ENCODE data around the gene BRD4.

The BRD4 gene

DNA sequence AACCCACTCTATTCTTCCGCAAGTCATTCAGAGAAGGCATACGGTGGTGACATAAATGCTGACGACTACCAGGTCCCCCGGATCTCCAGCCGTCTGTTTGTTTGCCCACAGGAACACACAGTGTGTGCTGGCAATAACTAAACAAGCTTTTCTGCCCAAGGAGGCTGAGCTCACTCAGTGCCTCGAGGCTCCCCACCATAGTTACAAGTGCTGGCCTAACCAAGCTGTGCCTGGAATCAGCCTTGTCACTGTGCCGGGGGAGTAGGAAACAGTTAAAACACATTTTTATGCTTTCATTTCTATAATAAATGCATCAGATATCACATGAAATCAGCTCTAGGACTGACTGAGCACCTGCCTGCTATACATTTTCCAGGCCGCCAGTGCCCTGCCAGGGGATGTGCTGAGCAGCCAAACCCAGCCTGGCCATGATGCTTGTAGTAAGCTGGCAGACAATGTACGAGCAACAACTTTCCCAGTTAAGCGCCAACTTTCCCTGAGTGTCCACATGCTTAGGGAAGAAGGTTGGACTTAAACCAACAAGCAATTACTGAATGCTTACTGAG, 28.1 kb downstream of the BRD4 start (continued):
- TF ChIP-seq KLF10 (tag by site-specific recombination; IDR thresholded peaks at IDR 0.05): no peak
- no peak for TF ChIP-seq ZNF701 (tag by site-specific recombination; IDR thresholded peaks at IDR 0.05)
- no peak for TF ChIP-seq SALL2 (tag by site-specific recombination; IDR thresholded peaks at IDR 0.05; ENCODE audit: borderline replicate concordance)
- peak; percentile 70 for TF ChIP-seq ZNF335 (tag by site-specific recombination; conservative IDR thresholded peaks at IDR 0.05)
- no peak for TF ChIP-seq ZNF248 (tag by site-specific recombination; IDR thresholded peaks at IDR 0.05)
- no peak for TF ChIP-seq ZNF747 (tag by site-specific recombination; IDR thresholded peaks at IDR 0.05)
- peak; percentile 81 for TF ChIP-seq ZIC2 (tag by site-specific recombination; IDR thresholded peaks at IDR 0.05)
- TF ChIP-seq, protein P1, sequence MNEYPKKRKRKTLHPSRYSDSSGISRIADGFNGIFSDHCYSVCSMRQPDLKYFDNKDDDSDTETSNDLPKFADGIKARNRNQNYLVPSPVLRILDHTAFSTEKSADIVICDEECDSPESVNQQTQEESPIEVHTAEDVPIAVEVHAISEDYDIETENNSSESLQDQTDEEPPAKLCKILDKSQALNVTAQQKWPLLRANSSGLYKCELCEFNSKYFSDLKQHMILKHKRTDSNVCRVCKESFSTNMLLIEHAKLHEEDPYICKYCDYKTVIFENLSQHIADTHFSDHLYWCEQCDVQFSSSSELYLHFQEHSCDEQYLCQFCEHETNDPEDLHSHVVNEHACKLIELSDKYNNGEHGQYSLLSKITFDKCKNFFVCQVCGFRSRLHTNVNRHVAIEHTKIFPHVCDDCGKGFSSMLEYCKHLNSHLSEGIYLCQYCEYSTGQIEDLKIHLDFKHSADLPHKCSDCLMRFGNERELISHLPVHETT (tag by site-specific recombination; IDR thresholded peaks at IDR 0.05): no peak
- no peak for TF ChIP-seq ZNF433 (tag by site-specific recombination; IDR thresholded peaks at IDR 0.05; ENCODE audit: low read depth)
- no peak for TF ChIP-seq ZNF560 (tag by site-specific recombination; IDR thresholded peaks at IDR 0.05; ENCODE audit: borderline replicate concordance)
- no peak for TF ChIP-seq ZNF266 (tag by site-specific recombination; IDR thresholded peaks at IDR 0.05; ENCODE audit: low read depth)
- no peak for TF ChIP-seq ZXDB (tag by site-specific recombination; IDR thresholded peaks at IDR 0.05)
- TF ChIP-seq, protein P2, sequence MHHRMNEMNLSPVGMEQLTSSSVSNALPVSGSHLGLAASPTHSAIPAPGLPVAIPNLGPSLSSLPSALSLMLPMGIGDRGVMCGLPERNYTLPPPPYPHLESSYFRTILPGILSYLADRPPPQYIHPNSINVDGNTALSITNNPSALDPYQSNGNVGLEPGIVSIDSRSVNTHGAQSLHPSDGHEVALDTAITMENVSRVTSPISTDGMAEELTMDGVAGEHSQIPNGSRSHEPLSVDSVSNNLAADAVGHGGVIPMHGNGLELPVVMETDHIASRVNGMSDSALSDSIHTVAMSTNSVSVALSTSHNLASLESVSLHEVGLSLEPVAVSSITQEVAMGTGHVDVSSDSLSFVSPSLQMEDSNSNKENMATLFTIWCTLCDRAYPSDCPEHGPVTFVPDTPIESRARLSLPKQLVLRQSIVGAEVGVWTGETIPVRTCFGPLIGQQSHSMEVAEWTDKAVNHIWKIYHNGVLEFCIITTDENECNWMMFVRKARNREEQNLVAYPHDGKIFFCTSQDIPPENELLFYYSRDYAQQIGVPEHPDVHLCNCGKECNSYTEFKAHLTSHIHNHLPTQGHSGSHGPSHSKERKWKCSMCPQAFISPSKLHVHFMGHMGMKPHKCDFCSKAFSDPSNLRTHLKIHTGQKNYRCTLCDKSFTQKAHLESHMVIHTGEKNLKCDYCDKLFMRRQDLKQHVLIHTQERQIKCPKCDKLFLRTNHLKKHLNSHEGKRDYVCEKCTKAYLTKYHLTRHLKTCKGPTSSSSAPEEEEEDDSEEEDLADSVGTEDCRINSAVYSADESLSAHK (tag by site-specific recombination; IDR thresholded peaks at IDR 0.05): peak; percentile 77
- no peak for TF ChIP-seq ZNF777 (tag by site-specific recombination; IDR thresholded peaks at IDR 0.05; ENCODE audit: borderline replicate concordance)

DNA sequence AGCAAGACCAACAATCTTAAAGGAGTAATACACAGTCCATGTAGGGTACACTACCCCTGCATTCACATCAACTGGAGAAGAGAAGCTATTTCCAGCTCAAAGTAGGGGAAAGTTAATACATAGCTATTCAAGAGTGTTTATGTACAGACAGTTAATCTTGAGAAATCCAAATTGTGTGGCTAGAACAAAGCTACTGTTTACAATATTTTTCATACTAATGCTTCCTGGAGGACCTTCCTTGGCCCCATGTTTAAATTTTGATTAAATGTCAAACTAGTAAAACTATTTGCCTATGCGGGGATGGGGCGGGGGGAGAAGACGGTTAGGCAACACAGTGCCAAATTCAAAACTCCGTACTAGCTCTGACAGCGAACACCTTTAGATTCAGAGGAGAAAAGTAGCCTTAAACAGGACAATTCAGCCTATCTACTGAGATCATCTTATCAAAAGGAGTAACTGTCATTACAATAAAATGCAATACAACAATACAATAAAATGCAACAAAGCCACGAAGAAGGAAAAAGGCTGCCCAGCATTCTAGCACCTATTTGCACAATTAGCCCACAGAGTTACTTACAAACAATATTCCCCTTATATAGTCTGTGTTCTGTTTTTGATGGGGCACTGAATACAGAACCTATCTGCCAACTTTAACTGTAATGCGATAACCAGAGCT, 29.1 kb downstream of the BRD4 start:
- Histone ChIP-seq H3K27ac (ENCODE audit: extremely low read depth, low read depth, low read length) (no peak overlapping the region), H3K36me3 (ENCODE audit: control insufficient read depth in 2 of 2, insufficient read depth in 1 of 2, low read length in 2 of 2) (no peaks in the 10 kb centered on the region; a peak in 1 of 3 replicates), H3K4me1 (ENCODE audit: control insufficient read depth, insufficient read depth, low read length) (peaks cover 32% of the 10 kb centered on the region), H3K9me3 (ENCODE audit: control insufficient read depth, insufficient read depth, low read depth, low read length) (no peaks in the 10 kb centered on the region), H3K4me3 (ENCODE audit: low read depth, low read length) (no peak overlapping the region)
- ChIA-PET CTCF (interaction anchor here (0.6 kb wide), 1 partner anchor 211 kb away, joined by 3 read pairs; no protein-coding TSS in a partner anchor), POLR2A (no interaction called here)
- TF ChIP-seq ZFP69B (tag by site-specific recombination; IDR thresholded peaks at IDR 0.05): peak; percentile 43; the same call in 1 of the 2 replicates
- no peak for TF ChIP-seq KLF10 (tag by site-specific recombination; IDR thresholded peaks at IDR 0.05)
- peak; percentile 47; the same call in 1 of the 2 replicates for TF ChIP-seq ZNF394 (tag by site-specific recombination; IDR thresholded peaks at IDR 0.05; ENCODE audit: borderline replicate concordance)
- TF ChIP-seq, protein P3, sequence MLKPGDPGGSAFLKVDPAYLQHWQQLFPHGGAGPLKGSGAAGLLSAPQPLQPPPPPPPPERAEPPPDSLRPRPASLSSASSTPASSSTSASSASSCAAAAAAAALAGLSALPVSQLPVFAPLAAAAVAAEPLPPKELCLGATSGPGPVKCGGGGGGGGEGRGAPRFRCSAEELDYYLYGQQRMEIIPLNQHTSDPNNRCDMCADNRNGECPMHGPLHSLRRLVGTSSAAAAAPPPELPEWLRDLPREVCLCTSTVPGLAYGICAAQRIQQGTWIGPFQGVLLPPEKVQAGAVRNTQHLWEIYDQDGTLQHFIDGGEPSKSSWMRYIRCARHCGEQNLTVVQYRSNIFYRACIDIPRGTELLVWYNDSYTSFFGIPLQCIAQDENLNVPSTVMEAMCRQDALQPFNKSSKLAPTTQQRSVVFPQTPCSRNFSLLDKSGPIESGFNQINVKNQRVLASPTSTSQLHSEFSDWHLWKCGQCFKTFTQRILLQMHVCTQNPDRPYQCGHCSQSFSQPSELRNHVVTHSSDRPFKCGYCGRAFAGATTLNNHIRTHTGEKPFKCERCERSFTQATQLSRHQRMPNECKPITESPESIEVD (tag by site-specific recombination; IDR thresholded peaks at IDR 0.05): peak; percentile 82
- TF ChIP-seq ZBTB17 (tag by site-specific recombination; IDR thresholded peaks at IDR 0.05): no peak

Data from HEK293 (cell line).